ENCODE measurements around the gene URB1.

- TF ChIP-seq CTCF (conservative IDR thresholded peaks at IDR 0.05; ENCODE audit: low read length) (no peak), EZH2phosphoT487 (IDR thresholded peaks at IDR 0.05; ENCODE audit: borderline replicate concordance, low read depth, low read length) (no peak)
Observed at GRCh38 chr21:32360401-32360975, 32.3 kb downstream of the URB1 start.
